ENCODE results near the gene ANKRD29. TPM values are rescaled to one million over a fixed set of nuclear protein-coding genes. Genes with fewer than 3 reads are reported as not detected.

Gene ANKRD29
- polyA plus RNA-seq, 1 donor (not counting 4 experiments of a cell fraction or from before 2014, with no cell fraction given): 3.7 TPM

DNA sequence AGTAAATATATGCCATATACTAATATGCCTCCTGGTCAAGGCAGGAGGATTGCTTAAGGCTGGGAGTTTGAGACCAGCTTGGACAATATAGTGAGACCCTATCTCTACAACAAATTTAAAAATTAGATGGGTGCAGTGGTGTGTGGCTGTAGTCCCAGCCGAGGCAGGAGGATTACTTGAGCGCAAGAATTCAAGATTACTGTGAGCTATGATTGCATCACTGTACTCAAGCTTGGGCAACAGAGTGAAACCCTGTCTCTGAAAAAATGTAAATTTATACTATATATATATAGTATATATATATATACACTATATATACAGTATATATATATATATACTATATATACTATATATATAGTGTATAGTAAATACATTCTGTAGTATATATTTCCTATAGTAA is 46.5 kb downstream of the ANKRD29 start:
- H3K79me2 ChIP-seq (ENCODE audit: control insufficient read depth, insufficient read depth, low read length): no peaks in the 10 kb centered on the region
- TF ChIP-seq, protein P1, sequence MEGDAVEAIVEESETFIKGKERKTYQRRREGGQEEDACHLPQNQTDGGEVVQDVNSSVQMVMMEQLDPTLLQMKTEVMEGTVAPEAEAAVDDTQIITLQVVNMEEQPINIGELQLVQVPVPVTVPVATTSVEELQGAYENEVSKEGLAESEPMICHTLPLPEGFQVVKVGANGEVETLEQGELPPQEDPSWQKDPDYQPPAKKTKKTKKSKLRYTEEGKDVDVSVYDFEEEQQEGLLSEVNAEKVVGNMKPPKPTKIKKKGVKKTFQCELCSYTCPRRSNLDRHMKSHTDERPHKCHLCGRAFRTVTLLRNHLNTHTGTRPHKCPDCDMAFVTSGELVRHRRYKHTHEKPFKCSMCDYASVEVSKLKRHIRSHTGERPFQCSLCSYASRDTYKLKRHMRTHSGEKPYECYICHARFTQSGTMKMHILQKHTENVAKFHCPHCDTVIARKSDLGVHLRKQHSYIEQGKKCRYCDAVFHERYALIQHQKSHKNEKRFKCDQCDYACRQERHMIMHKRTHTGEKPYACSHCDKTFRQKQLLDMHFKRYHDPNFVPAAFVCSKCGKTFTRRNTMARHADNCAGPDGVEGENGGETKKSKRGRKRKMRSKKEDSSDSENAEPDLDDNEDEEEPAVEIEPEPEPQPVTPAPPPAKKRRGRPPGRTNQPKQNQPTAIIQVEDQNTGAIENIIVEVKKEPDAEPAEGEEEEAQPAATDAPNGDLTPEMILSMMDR (optimal IDR thresholded peaks at IDR 0.05 in 1 of 3, IDR thresholded peaks at IDR 0.05 in 1 of 3, conservative IDR thresholded peaks at IDR 0.05 in 1 of 3; ENCODE audit: extremely low read depth in 1 of 3, insufficient read depth in 2 of 3, low read length in 3 of 3): no peak
- TF ChIP-seq EZH2 (IDR thresholded peaks at IDR 0.05; ENCODE audit: low read length): no peak
- no peak overlapping the region for H3K4me2 ChIP-seq (ENCODE audit: control insufficient read depth, extremely low read depth, insufficient read depth, low read depth, low read length)
- no peak for FAIRE-seq
- H4K20me1 ChIP-seq (ENCODE audit: control insufficient read depth, extremely low read depth, insufficient read depth, low read length): no peaks in the 10 kb centered on the region
- H3K4me3 ChIP-seq (ENCODE audit: control insufficient read depth in 2 of 3, extremely low read depth in 1 of 3, insufficient read depth in 2 of 3, low read depth in 1 of 3, low read length in 3 of 3): no peak overlapping the region
- H2AFZ ChIP-seq (ENCODE audit: control insufficient read depth, low read length): no peak overlapping the region
- no peaks in the 10 kb centered on the region for H3K9me3 ChIP-seq (ENCODE audit: control insufficient read depth, low read depth, low read length)
- dilution Hi-C loops (cut with MboI; ENCODE audit: extremely low pct_ligation_motif_present, low sequenced_read_pairs): no loop called here
- H3K4me1 ChIP-seq (ENCODE audit: control insufficient read depth, extremely low read depth, insufficient read depth, low read length): peaks cover 10% of the 10 kb centered on the region
- DNase-seq (ENCODE audit: low read depth, low spot score): no peak
- H3K27ac ChIP-seq (ENCODE audit: control insufficient read depth, insufficient read depth, low read length): no peak overlapping the region
- H3K27me3 ChIP-seq (ENCODE audit: control insufficient read depth, extremely low read depth, insufficient read depth, low read length): peaks cover 19% of the 10 kb centered on the region
- H3K9me1 ChIP-seq (ENCODE audit: control insufficient read depth, extremely low read depth, insufficient read depth, low read length): no peaks in the 10 kb centered on the region
- H3K36me3 ChIP-seq (ENCODE audit: control insufficient read depth in 2 of 2, extremely low read depth in 1 of 2, insufficient read depth in 2 of 2, low read length in 2 of 2): no peaks in the 10 kb centered on the region
- H3K9ac ChIP-seq (ENCODE audit: control insufficient read depth, extremely low read depth, insufficient read depth, low read length): no peak overlapping the region

DNA sequence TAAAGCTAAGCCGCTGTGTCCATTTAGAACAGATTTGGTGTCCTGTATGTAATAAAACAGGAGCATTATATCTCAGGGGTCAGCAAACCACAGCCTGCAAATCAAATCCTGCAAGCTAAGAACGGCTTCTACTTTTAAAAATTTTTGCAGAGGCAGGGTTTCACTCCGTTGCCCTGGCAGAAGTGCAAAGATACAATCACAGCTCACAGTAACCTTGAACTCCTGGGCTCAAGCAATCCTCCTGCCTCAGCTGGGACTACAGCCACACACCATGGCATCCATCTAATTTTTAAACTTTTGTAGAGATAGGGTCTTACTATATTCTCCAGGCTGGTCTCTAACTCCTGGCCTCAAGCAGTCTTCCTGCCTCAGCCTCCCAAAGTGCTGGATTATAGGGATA is 47.8 kb downstream of the ANKRD29 start:
- H3K79me2 ChIP-seq (ENCODE audit: control insufficient read depth, insufficient read depth, low read length): no peaks in the 10 kb centered on the region
- H3K36me3 ChIP-seq (ENCODE audit: control insufficient read depth in 2 of 2, extremely low read depth in 1 of 2, insufficient read depth in 2 of 2, low read length in 2 of 2): no peaks in the 10 kb centered on the region
- H3K9me3 ChIP-seq (ENCODE audit: control insufficient read depth, low read depth, low read length): no peaks in the 10 kb centered on the region
- no peak for TF ChIP-seq EZH2 (IDR thresholded peaks at IDR 0.05; ENCODE audit: low read length)
- TF ChIP-seq, protein P1 (optimal IDR thresholded peaks at IDR 0.05 in 1 of 3, IDR thresholded peaks at IDR 0.05 in 1 of 3, conservative IDR thresholded peaks at IDR 0.05 in 1 of 3; ENCODE audit: extremely low read depth in 1 of 3, insufficient read depth in 2 of 3, low read length in 3 of 3): no peak
- no peaks in the 10 kb centered on the region for H4K20me1 ChIP-seq (ENCODE audit: control insufficient read depth, extremely low read depth, insufficient read depth, low read length)
- DNase-seq (ENCODE audit: low read depth, low spot score) (no peak), FAIRE-seq (no peak)
- H3K4me2 ChIP-seq (ENCODE audit: control insufficient read depth, extremely low read depth, insufficient read depth, low read depth, low read length): no peak overlapping the region
- no peak overlapping the region for H3K4me3 ChIP-seq (ENCODE audit: control insufficient read depth in 2 of 3, extremely low read depth in 1 of 3, insufficient read depth in 2 of 3, low read depth in 1 of 3, low read length in 3 of 3)
- peaks cover 10% of the 10 kb centered on the region for H3K4me1 ChIP-seq (ENCODE audit: control insufficient read depth, extremely low read depth, insufficient read depth, low read length)
- H3K9ac ChIP-seq (ENCODE audit: control insufficient read depth, extremely low read depth, insufficient read depth, low read length): no peak overlapping the region
- H3K27ac ChIP-seq (ENCODE audit: control insufficient read depth, insufficient read depth, low read length): no peak overlapping the region
- H3K27me3 ChIP-seq (ENCODE audit: control insufficient read depth, extremely low read depth, insufficient read depth, low read length): peaks cover 10% of the 10 kb centered on the region
- H3K9me1 ChIP-seq (ENCODE audit: control insufficient read depth, extremely low read depth, insufficient read depth, low read length): no peaks in the 10 kb centered on the region
- H2AFZ ChIP-seq (ENCODE audit: control insufficient read depth, low read length): no peak overlapping the region
- dilution Hi-C loops (cut with MboI; ENCODE audit: extremely low pct_ligation_motif_present, low sequenced_read_pairs): no loop called here

Data from keratinocyte (primary cell).